Panc1 (cell line): ENCODE results near the gene ARL6IP4. TPM values are rescaled to one million over a fixed set of nuclear protein-coding genes. Genes with fewer than 3 reads are reported as not detected.

Source experiments
- ATAC-seq: fragments of 200-7000 bp; cut with Tn5 transposase; 2 replicates; pipeline ENCODE4 v1.9.1; 2020; ENCODE audit warnings: mild to moderate bottlenecking, moderate library complexity
- BruUV-seq: library from RNA; stranded (reverse); fragments of 400-500 nt; replicated peaks from 2 replicates; lab custom pipeline; 2021; lab: Mats Ljungman, UMichigan
- CTCF ChIA-PET: fragments of 300-600 bp; sonication (Branson Sonifier 250); formaldehyde crosslinking; loops from one replicate; lab custom pipeline; 2022; ENCODE audit warnings: antibody characterized with exemption; lab: Charles Lee
- POLR2A ChIA-PET: fragments of 300-600 bp; sonication (Branson Sonifier 250); formaldehyde crosslinking; loops from one replicate; lab custom pipeline; 2022; ENCODE audit warnings: antibody characterized with exemption; lab: Charles Lee
- DNase-seq: peaks from one replicate; pipeline ENCODE4 v3.0.0-alpha.2; 2010; ENCODE audit warnings: low read depth, low spot score
- H3K27ac ChIP-seq: 2 replicates; pipeline ENCODE4 v1.5.1; 2011; ENCODE audit warnings: mild to moderate bottlenecking, low read length, inconsistent platforms
- H3K27me3 ChIP-seq: fragments of 200-500 bp; sonication (Bioruptor generic); 2 replicates; pipeline ENCODE4 v1.6.0; 2014; ENCODE audit warnings: low read length, inconsistent platforms; ENCODE audit not compliant: control insufficient read depth, insufficient read depth
- H3K36me3 ChIP-seq: fragments of 200-500 bp; sonication (Bioruptor generic); 2 replicates; pipeline ENCODE4 v1.5.1; 2014; ENCODE audit warnings: inconsistent platforms, mild to moderate bottlenecking, low read length, moderate library complexity; ENCODE audit not compliant: control insufficient read depth, insufficient read depth
- H3K4me1 ChIP-seq: 2 replicates; pipeline ENCODE4 v1.5.1; 2011; ENCODE audit warnings: inconsistent platforms, mild to moderate bottlenecking, low read length, moderate library complexity; ENCODE audit not compliant: control insufficient read depth, insufficient read depth
- H3K4me3 ChIP-seq, 2 experiments: 2 replicates each; pipeline ENCODE4 v1.5.1; 2011 to 2012; ENCODE audit warnings: low read depth in 2 of 2, low read length in 2 of 2, mild to moderate bottlenecking in 2 of 2, inconsistent platforms in 1 of 2, moderate library complexity in 1 of 2
- H3K9me3 ChIP-seq: fragments of 200-500 bp; sonication (Bioruptor generic); 2 replicates; pipeline ENCODE4 v1.5.1; 2014; ENCODE audit warnings: low read depth, mild to moderate bottlenecking, inconsistent platforms, low read length, moderate library complexity; ENCODE audit not compliant: control insufficient read depth, insufficient read depth
- CTCF ChIP-seq: fragments of 450-650 bp; IDR thresholded peaks from 2 replicates; pipeline ENCODE4 v1.5.1; 2017; ENCODE audit warnings: mild to moderate bottlenecking
- POLR2AphosphoS5 ChIP-seq: IDR thresholded peaks from 2 replicates; pipeline ENCODE4 v1.6.1; 2012; ENCODE audit warnings: mild to moderate bottlenecking, low read depth, low read length, moderate library complexity
- SIN3A ChIP-seq: IDR thresholded peaks from 2 replicates; pipeline ENCODE4 v1.6.1; 2012; ENCODE audit warnings: low read depth, mild to moderate bottlenecking, low read length, moderate library complexity, borderline replicate concordance; ENCODE audit not compliant: insufficient read depth
- TCF7L2 ChIP-seq: IDR thresholded peaks from 2 replicates; pipeline ENCODE4 v1.6.1; 2011; ENCODE audit warnings: mild to moderate bottlenecking, low read depth, low read length, inconsistent platforms
- in situ Hi-C: cut with HindIII; loops from 2 replicates; pipeline ENCODE4 v1.10.0; 2016; ENCODE audit warnings: low sequenced_read_pairs, low pct_unique_long_range_greater_than_20kb
- intact Hi-C: fragments of 100-400 bp; cut with micrococcal nuclease; formaldehyde crosslinking; loops from one replicate; pipeline ENCODE4 v1.10.0; 2022; ENCODE audit not compliant: unreplicated experiment
- total RNA-seq: library from RNA; stranded (reverse); gene quantifications from one replicate; pipeline ENCODE4 v1.2.1, GENCODE V29; 2021; ENCODE audit not compliant: unreplicated experiment
- TF ChIP-seq, protein P1 (sequence below), 2 experiments: IDR thresholded peaks; 2 replicates each; pipeline ENCODE4 v1.6.1; 2011 to 2012; ENCODE audit warnings: low read depth in 2 of 2, control low read depth in 1 of 2, low read length in 1 of 2, mild to moderate bottlenecking in 1 of 2, moderate library complexity in 1 of 2; ENCODE audit not compliant: insufficient read depth in 1 of 2

The ARL6IP4 gene
- total RNA-seq, 1 experiment from 2014 or later: 184 TPM

DNA sequence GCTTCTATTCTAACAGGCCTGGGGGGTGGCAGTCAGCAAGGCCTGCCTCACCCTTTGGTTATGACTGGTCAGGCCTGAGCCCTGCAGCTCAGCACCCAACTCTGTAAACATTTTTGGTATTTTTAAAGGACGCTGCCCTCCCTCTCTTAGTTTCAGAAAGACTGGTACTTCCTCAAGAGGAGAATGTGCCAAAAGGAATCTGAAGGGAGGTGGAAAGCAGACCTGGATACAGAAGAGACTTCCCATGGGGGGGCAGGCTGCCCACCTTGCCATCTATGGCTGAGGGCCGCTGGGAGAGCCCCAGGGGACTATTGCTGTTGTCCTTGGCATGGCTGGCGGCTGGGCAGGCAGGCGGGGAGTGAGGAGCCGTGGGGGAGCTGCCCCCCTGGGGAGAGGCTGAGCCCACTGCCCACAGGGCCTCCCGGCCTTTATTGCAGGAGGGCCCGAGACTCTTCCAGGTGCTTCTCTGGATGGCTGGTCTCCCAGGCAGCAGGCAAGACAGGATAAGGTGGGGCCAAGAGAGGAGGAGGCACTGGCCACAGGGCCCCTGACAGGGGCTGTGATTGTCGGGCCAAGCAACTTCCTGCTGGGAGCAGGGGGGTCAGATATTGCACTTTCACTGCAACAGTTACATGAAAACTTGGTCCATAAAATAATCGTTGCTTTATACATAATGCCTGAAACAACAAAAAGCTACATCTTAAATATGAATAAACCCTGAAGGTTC lies 3.5 kb downstream of the ARL6IP4 start:
- in situ Hi-C loops: no loop called here
- no peak for TF ChIP-seq POLR2AphosphoS5
- TF ChIP-seq SIN3A: no peak
- no peak for TF ChIP-seq TCF7L2
- TF ChIP-seq, protein P1, sequence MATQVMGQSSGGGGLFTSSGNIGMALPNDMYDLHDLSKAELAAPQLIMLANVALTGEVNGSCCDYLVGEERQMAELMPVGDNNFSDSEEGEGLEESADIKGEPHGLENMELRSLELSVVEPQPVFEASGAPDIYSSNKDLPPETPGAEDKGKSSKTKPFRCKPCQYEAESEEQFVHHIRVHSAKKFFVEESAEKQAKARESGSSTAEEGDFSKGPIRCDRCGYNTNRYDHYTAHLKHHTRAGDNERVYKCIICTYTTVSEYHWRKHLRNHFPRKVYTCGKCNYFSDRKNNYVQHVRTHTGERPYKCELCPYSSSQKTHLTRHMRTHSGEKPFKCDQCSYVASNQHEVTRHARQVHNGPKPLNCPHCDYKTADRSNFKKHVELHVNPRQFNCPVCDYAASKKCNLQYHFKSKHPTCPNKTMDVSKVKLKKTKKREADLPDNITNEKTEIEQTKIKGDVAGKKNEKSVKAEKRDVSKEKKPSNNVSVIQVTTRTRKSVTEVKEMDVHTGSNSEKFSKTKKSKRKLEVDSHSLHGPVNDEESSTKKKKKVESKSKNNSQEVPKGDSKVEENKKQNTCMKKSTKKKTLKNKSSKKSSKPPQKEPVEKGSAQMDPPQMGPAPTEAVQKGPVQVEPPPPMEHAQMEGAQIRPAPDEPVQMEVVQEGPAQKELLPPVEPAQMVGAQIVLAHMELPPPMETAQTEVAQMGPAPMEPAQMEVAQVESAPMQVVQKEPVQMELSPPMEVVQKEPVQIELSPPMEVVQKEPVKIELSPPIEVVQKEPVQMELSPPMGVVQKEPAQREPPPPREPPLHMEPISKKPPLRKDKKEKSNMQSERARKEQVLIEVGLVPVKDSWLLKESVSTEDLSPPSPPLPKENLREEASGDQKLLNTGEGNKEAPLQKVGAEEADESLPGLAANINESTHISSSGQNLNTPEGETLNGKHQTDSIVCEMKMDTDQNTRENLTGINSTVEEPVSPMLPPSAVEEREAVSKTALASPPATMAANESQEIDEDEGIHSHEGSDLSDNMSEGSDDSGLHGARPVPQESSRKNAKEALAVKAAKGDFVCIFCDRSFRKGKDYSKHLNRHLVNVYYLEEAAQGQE (IDR thresholded peaks at IDR 0.05; ENCODE audit: insufficient read depth in 1 of 2, low read depth in 2 of 2, low read length in 1 of 2): no peak
- TF ChIP-seq CTCF: no peak
- POLR2A ChIA-PET: no interaction called here
- H3K4me3 ChIP-seq: no peak overlapping the region
- intact Hi-C loops: loop anchor here (10.0 kb wide), 2 partner anchors 161 to 251 kb away; partner anchors contain the start of genes MPHOSPH9 and MTRFR
- H3K27me3 ChIP-seq: no peaks in the 10 kb centered on the region
- H3K27ac ChIP-seq: peak overlapping the region; percentile 34; the same call in 1 of the 2 replicates
- ATAC-seq (no peak), DNase-seq (no peak)
- CTCF ChIA-PET: interaction anchor here (0.7 kb wide), 1 partner anchor 10 kb away, joined by 3 read pairs; no protein-coding TSS in a partner anchor
- BruUV-seq: TSS peak; percentile 90
- peaks cover 37% of the 10 kb centered on the region for H3K4me1 ChIP-seq
- no peaks in the 10 kb centered on the region; the same call in 1 of the 2 replicates for H3K36me3 ChIP-seq
- H3K9me3 ChIP-seq: no peaks in the 10 kb centered on the region

- TF ChIP-seq, protein P1 (IDR thresholded peaks at IDR 0.05; ENCODE audit: insufficient read depth in 1 of 2, low read depth in 2 of 2, low read length in 1 of 2): 0 out of 4 replicates have a peak, but pooled peaks of 1 of the 2 experiments have one; percentile 24
- TF ChIP-seq TCF7L2: no peak
- no peak for DNase-seq
- no peaks in the 10 kb centered on the region for H3K27me3 ChIP-seq
- CTCF ChIA-PET: interaction anchor here (0.7 kb wide), 1 partner anchor 10 kb away, joined by 3 read pairs; no protein-coding TSS in a partner anchor
- no peak for ATAC-seq
- no peaks in the 10 kb centered on the region; the same call in 1 of the 2 replicates for H3K36me3 ChIP-seq
- BruUV-seq: no TSS peak
- POLR2A ChIA-PET: no interaction called here
- peak overlapping the region; percentile 54 for H3K27ac ChIP-seq
- intact Hi-C loops (loop anchor here (10.0 kb wide), 2 partner anchors 160 to 250 kb away; partner anchors contain the start of genes MPHOSPH9 and MTRFR), in situ Hi-C loops (no loop called here)
- H3K4me3 ChIP-seq: no peak overlapping the region
- H3K4me1 ChIP-seq: peaks cover 32% of the 10 kb centered on the region
- H3K9me3 ChIP-seq: no peaks in the 10 kb centered on the region
Measured at GRCh38 chr12:122984612-122985337, 4.3 kb downstream of the ARL6IP4 start.
